Heart left ventricle (tissue), 13 donors: Measurements from ENCODE around the gene NFE2.

Source experiments
- POLR2A ChIP-seq, 2 donors: fragments of 450-650 bp; IDR thresholded peaks; one replicate each; pipeline ENCODE4 v1.6.1; 2017; ENCODE audit warnings: antibody characterized with exemption in 2 of 2, mild to moderate bottlenecking in 2 of 2, moderate library complexity in 2 of 2
- TF ChIP-seq, protein P1 (sequence below), 12 donors: fragments of 200-600 bp; sonication (generic) in 4 of 12; IDR thresholded peaks; one replicate each; pipeline versions ENCODE4 v1.5.0 to v1.8.0; 2018 to 2022; ENCODE audit warnings: antibody characterized with exemption in 12 of 12, mild to moderate bottlenecking in 5 of 12
- donor health status: ischemic (EF 13 %, LVEDD 7.1; RV severe dilation, severe dysfunction).
- donor health status: DM: no; HTN: yes; CAD: no.
- donor health status: DM: no; HTN: no; CAD: no.
- donor health status: ischemic (EF 25% LVEDD 6.9; RV normal size, moderate dysfunction).
- donor health status: ischemic (EF 25% LVEDD 5.7; RV mildly dilated, moderate dysfunction).
- donor health status: ischemic (EF 35%, LVEDD 5.7; RV mildly dilated, moderate dysfunction).
- donor health status: nonischemic (EF 11% LVEDD 7.7; RV severe dilation, severe dysfunction).
- donor health status: DM: yes; HTN: yes; CAD: no.
- donor health status: PGD.
- donor health status: ischemic (EF 29% LVEDD 5.4; RV normal size, mild dysfunction).
- donor health status: nonischemic (EF 23%, LVEDD 6.1; RV moderate dilation, normal function).

DNA sequence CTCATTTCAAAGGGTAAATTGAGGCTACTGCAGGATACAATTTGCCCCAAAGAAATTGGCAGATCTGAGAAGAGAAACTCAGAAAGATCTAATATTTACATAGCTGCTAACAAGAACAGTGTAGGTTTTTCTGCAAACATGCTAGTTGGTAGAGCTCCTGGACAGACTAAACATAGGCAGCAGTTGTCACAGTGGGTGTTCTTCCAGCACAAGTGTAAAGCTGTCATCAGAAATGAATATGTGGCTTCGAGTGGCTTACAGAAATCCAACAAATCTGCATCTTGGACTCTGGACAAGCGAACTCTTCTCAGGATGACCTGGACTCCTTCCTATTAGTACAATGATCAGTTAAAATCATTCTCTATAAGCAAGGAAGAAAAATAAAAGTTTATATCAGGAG is 26.8 kb downstream of the NFE2 start:
- TF ChIP-seq, protein P1, sequence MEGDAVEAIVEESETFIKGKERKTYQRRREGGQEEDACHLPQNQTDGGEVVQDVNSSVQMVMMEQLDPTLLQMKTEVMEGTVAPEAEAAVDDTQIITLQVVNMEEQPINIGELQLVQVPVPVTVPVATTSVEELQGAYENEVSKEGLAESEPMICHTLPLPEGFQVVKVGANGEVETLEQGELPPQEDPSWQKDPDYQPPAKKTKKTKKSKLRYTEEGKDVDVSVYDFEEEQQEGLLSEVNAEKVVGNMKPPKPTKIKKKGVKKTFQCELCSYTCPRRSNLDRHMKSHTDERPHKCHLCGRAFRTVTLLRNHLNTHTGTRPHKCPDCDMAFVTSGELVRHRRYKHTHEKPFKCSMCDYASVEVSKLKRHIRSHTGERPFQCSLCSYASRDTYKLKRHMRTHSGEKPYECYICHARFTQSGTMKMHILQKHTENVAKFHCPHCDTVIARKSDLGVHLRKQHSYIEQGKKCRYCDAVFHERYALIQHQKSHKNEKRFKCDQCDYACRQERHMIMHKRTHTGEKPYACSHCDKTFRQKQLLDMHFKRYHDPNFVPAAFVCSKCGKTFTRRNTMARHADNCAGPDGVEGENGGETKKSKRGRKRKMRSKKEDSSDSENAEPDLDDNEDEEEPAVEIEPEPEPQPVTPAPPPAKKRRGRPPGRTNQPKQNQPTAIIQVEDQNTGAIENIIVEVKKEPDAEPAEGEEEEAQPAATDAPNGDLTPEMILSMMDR (IDR thresholded peaks at IDR 0.05): no peak
- TF ChIP-seq POLR2A (IDR thresholded peaks at IDR 0.05): no peak
